Measurements from ENCODE around the gene CHMP2A. TPM values are rescaled to one million over a fixed set of nuclear protein-coding genes. Genes with fewer than 3 reads are reported as not detected.

The CHMP2A gene
- total and polyA plus RNA-seq, 10 of the 15 experiments (the other 5 are each of a cell fraction or from before 2014, with no cell fraction given), result 69.5 to 172 (median 109) TPM

- TF ChIP-seq REST (IDR thresholded peaks at IDR 0.05; ENCODE audit: low read depth, low read length) (no peak), RUNX3 (IDR thresholded peaks at IDR 0.05; ENCODE audit: low read length) (no peak)
Measured at GRCh38 chr19:58585442-58586132, 30.7 kb upstream of the CHMP2A start (continued).

- POLR2A ChIA-PET, result interaction anchor here (0.8 to 1.7 kb wide), 3 partner anchors 8 to 71 kb away, joined by 3 read pairs; no protein-coding TSS in a partner anchor
- SMC1A ChIA-PET (ENCODE audit: uncharacterized antibody, unreplicated experiment), result interaction anchor here (1.7 kb wide), 1 partner anchor 71 kb away, joined by 3 read pairs; no protein-coding TSS in a partner anchor
- intact Hi-C loops (cut with micrococcal nuclease; ENCODE audit: unreplicated experiment), result no loop called here
- TF ChIP-seq TCF7 (IDR thresholded peaks at IDR 0.05; ENCODE audit: borderline replicate concordance) (peak; percentile 89), RELB (IDR thresholded peaks at IDR 0.05; ENCODE audit: low read depth) (peak; percentile 21; the same call in 1 of the 2 replicates), RAD51 (IDR thresholded peaks at IDR 0.05) (no peak), BHLHE40 (IDR thresholded peaks at IDR 0.05; ENCODE audit: borderline replicate concordance in 1 of 2, low read depth in 2 of 2, low read length in 1 of 2) (peak in 1 of 2 experiments; percentile 33; a peak in 1 of 4 replicates), IKZF2 (IDR thresholded peaks at IDR 0.05) (peak; percentile 51 to 71; a peak in 3 of 4 replicates), PKNOX1 (IDR thresholded peaks at IDR 0.05) (peak; percentile 55), ZSCAN29 (IDR thresholded peaks at IDR 0.05) (no peak), POLR2AphosphoS2 (IDR thresholded peaks at IDR 0.05; ENCODE audit: low read depth, low read length) (no peak), IRF5 (IDR thresholded peaks at IDR 0.05; ENCODE audit: borderline replicate concordance) (0 out of 2 replicates have a peak, but pooled peaks have one; percentile 8)
Measured at GRCh38 chr19:58584498-58585441, 29.9 kb upstream of the CHMP2A start.

More at GRCh38 chr19:58584498-58585441, 29.9 kb upstream of the CHMP2A start:
- Histone ChIP-seq H3K9me3 (replicated peaks; ENCODE audit: control insufficient read depth, insufficient read depth, low read length) (no peaks in the 10 kb centered on the region), H3K4me3 (no peak overlapping the region), H3K4me2 (ENCODE audit: control insufficient read depth, insufficient read depth) (peak overlapping the region; percentile 55; the same call in 1 of the 2 replicates), H4K20me1 (ENCODE audit: control insufficient read depth, insufficient read depth) (no peaks in the 10 kb centered on the region), H3K36me3 (ENCODE audit: control insufficient read depth in 2 of 2, insufficient read depth in 2 of 2, low read length in 1 of 2) (peaks cover 0 to 4% of the 10 kb centered on the region in 2 experiments; a peak in 3 of 4 replicates), H3K9ac (ENCODE audit: control insufficient read depth, insufficient read depth, low read length) (no peak overlapping the region), H3K27ac (ENCODE audit: control insufficient read depth, insufficient read depth) (no peak overlapping the region), H3K4me1 (ENCODE audit: control insufficient read depth, insufficient read depth, low read length) (peaks cover 4% of the 10 kb centered on the region; the same call in 1 of the 2 replicates), H3K79me2 (ENCODE audit: control insufficient read depth, insufficient read depth, low read length) (no peaks in the 10 kb centered on the region), H2AFZ (ENCODE audit: control insufficient read depth, low read depth, low read length) (no peak overlapping the region), H3K27me3 (replicated peaks in 1 of 2; ENCODE audit: control insufficient read depth in 2 of 2, insufficient read depth in 2 of 2, low read length in 1 of 2) (no peaks in the 10 kb centered on the region)
- FAIRE-seq, result no peak
- no peak for DNase-seq (ENCODE audit: low read depth, low spot score)
- in situ Hi-C loops (cut with MboI), result no loop called here
- CTCF ChIA-PET, result interaction anchor here (1.2 to 1.4 kb wide), 2 partner anchors 12 to 71 kb away, joined by 3 read pairs; no protein-coding TSS in a partner anchor
- no TSS peak for BruUV-seq (replicated peaks)
- no peak for ATAC-seq
- WGBS (ENCODE audit: insufficient coverage, insufficient replicate concordance, low lambda C conversion rate, missing lambda C conversion rate), result 46% methylated on average over 9 of the region's 9 CpGs
- RAD21 ChIA-PET (ENCODE audit: unreplicated experiment), result interaction anchor here (1.3 to 2.2 kb wide), 2 partner anchors 9 to 65 kb away, joined by 3 to 6 read pairs; partner anchors contain the start of gene ZBTB45

All from GM12878 (cell line).